ENCODE results near the gene AKAP6. TPM values are rescaled to one million over a fixed set of nuclear protein-coding genes. Genes with fewer than 3 reads are reported as not detected.

AKAP6 gene
- total RNA-seq, 1 donor from 2014 or later, result 7.7 TPM

GRCh38 chr14:32645551-32645950 is 316.5 kb downstream of the AKAP6 start:
- H3K4me1 ChIP-seq, result no peaks in the 10 kb centered on the region
- no peak overlapping the region for H3K4me3 ChIP-seq
- no peak overlapping the region for H3K27ac ChIP-seq
- H3K36me3 ChIP-seq, result no peaks in the 10 kb centered on the region
- no peaks in the 10 kb centered on the region for H3K9me3 ChIP-seq
- intact Hi-C loops (cut with DNase I), result no loop called here
- no peaks in the 10 kb centered on the region for H3K27me3 ChIP-seq
- DNase-seq (no peak), ATAC-seq (no peak)
- no peak for TF ChIP-seq CTCF (IDR thresholded peaks at IDR 0.05)

- no peaks in the 10 kb centered on the region for H3K36me3 ChIP-seq
- no peak for ATAC-seq
- no peak overlapping the region for H3K27ac ChIP-seq
- no peaks in the 10 kb centered on the region for H3K27me3 ChIP-seq
- TF ChIP-seq CTCF (IDR thresholded peaks at IDR 0.05), result no peak
- DNase-seq, result no peak
- H3K4me1 ChIP-seq, result no peaks in the 10 kb centered on the region
- H3K9me3 ChIP-seq, result no peaks in the 10 kb centered on the region
- intact Hi-C loops (cut with DNase I), result no loop called here
- no peak overlapping the region for H3K4me3 ChIP-seq
These were observed 319.3 kb downstream of the AKAP6 start for GRCh38 chr14:32648434-32648833.

- Histone ChIP-seq H3K4me3 (no peak overlapping the region), H3K9me3 (no peaks in the 10 kb centered on the region)
- no peak for ATAC-seq
These were observed 320.9 kb downstream of the AKAP6 start for GRCh38 chr14:32650030-32650429.

GRCh38 chr14:32650665-32651064 is 321.6 kb downstream of the AKAP6 start:
- Histone ChIP-seq H3K36me3 (no peaks in the 10 kb centered on the region), H3K27ac (no peak overlapping the region), H3K4me1 (no peaks in the 10 kb centered on the region), H3K27me3 (no peaks in the 10 kb centered on the region), H3K4me3 (no peak overlapping the region), H3K9me3 (no peaks in the 10 kb centered on the region)
- intact Hi-C loops (cut with DNase I), result no loop called here
- no peak for TF ChIP-seq CTCF (IDR thresholded peaks at IDR 0.05)
- no peak for DNase-seq
- ATAC-seq, result no peak

More at GRCh38 chr14:32650030-32650429, 320.9 kb downstream of the AKAP6 start:
- Histone ChIP-seq H3K27me3 (no peaks in the 10 kb centered on the region), H3K27ac (no peak overlapping the region), H3K36me3 (no peaks in the 10 kb centered on the region), H3K4me1 (no peaks in the 10 kb centered on the region)
- TF ChIP-seq CTCF (IDR thresholded peaks at IDR 0.05), result no peak
- DNase-seq, result no peak
- intact Hi-C loops (cut with DNase I), result no loop called here

GRCh38 chr14:32654106-32654505 is 325.0 kb downstream of the AKAP6 start:
- no peaks in the 10 kb centered on the region for H3K27me3 ChIP-seq
- H3K36me3 ChIP-seq, result no peaks in the 10 kb centered on the region
- intact Hi-C loops (cut with DNase I), result no loop called here
- TF ChIP-seq CTCF (IDR thresholded peaks at IDR 0.05), result no peak
- ATAC-seq, result no peak
- no peak overlapping the region for H3K4me3 ChIP-seq
- H3K9me3 ChIP-seq, result no peaks in the 10 kb centered on the region
- no peak overlapping the region for H3K27ac ChIP-seq
- DNase-seq, result no peak
- no peaks in the 10 kb centered on the region for H3K4me1 ChIP-seq

GRCh38 chr14:32656601-32657000 is 327.5 kb downstream of the AKAP6 start:
- no peaks in the 10 kb centered on the region for H3K36me3 ChIP-seq
- H3K4me3 ChIP-seq, result no peak overlapping the region
- ATAC-seq (no peak), DNase-seq (no peak)
- no peak for TF ChIP-seq CTCF (IDR thresholded peaks at IDR 0.05)
- intact Hi-C loops (cut with DNase I), result no loop called here
- H3K9me3 ChIP-seq, result no peaks in the 10 kb centered on the region
- no peaks in the 10 kb centered on the region for H3K4me1 ChIP-seq
- H3K27me3 ChIP-seq, result no peaks in the 10 kb centered on the region
- no peak overlapping the region for H3K27ac ChIP-seq
